Prostate gland (tissue), 2 donors: ENCODE data around the gene AP1G2.

ENCODE experiments used
- CTCF ChIP-seq, 4 experiments: fragments of 200-600 bp in 2 of 4; fragments of 450-650 bp in 2 of 4; sonication (generic) in 2 of 4; IDR thresholded peaks; 1 replicate in 3 of 4; 2 replicates in 1 of 4; pipeline ENCODE4 v1.5.1; 2016 to 2019; ENCODE audit warnings: antibody characterized with exemption in 4 of 4, mild to moderate bottlenecking in 2 of 4, moderate library complexity in 2 of 4
- POLR2A ChIP-seq: fragments of 450-650 bp; IDR thresholded peaks from one replicate; pipeline ENCODE4 v1.6.1; 2016; ENCODE audit warnings: antibody characterized with exemption, mild to moderate bottlenecking

GRCh38 chr14:23601845-23602180 is 34.2 kb upstream of the AP1G2 start:
- TF ChIP-seq CTCF (IDR thresholded peaks at IDR 0.05) (no peak), POLR2A (no peak)
